A673 (cell line): ENCODE measurements around the gene COIL. TPM values are rescaled to one million over a fixed set of nuclear protein-coding genes. Genes with fewer than 3 reads are reported as not detected.

ENCODE experiments used
- BruUV-seq: library from RNA; stranded (reverse); fragments of 400-500 nt; replicated peaks from 2 replicates; lab custom pipeline; 2021; lab: Mats Ljungman, UMichigan
- CTCF ChIA-PET: fragments of 300-600 bp; sonication (Branson Sonifier 250); formaldehyde crosslinking; loops from one replicate; lab custom pipeline; 2022; ENCODE audit warnings: antibody characterized with exemption; lab: Charles Lee
- POLR2A ChIA-PET: fragments of 300-600 bp; sonication (Branson Sonifier 250); formaldehyde crosslinking; loops from one replicate; lab custom pipeline; 2022; ENCODE audit warnings: antibody characterized with exemption; ENCODE audit not compliant: low non-redundant PET; lab: Charles Lee
- DNase-seq: peaks from one replicate; pipeline ENCODE4 v3.0.0-alpha.2; 2015; ENCODE audit warnings: low spot score
- H3K27ac ChIP-seq: fragments of 200-600 bp; sonication (generic); 2 replicates; pipeline ENCODE4 v1.5.1; 2016; ENCODE audit warnings: mixed run types, low read depth, mild to moderate bottlenecking, mixed read lengths, antibody characterized with exemption, low read length; ENCODE audit not compliant: poor library complexity, severe bottlenecking
- H3K27me3 ChIP-seq: fragments of 200-600 bp; sonication (generic); replicated peaks from 2 replicates; pipeline ENCODE4 v1.6.1; 2017; ENCODE audit warnings: mixed run types, low read depth, mild to moderate bottlenecking, mixed read lengths, antibody characterized with exemption, low read length; ENCODE audit not compliant: insufficient read depth, poor library complexity
- H3K36me3 ChIP-seq: fragments of 200-600 bp; sonication (generic); 2 replicates; pipeline ENCODE4 v1.6.1; 2016; ENCODE audit warnings: mixed run types, mild to moderate bottlenecking, mixed read lengths, antibody characterized with exemption, low read length; ENCODE audit not compliant: insufficient read depth, poor library complexity, severe bottlenecking
- H3K4me1 ChIP-seq: fragments of 200-600 bp; sonication (generic); 2 replicates; pipeline ENCODE4 v1.6.1; 2017; ENCODE audit warnings: mixed run types, mild to moderate bottlenecking, mixed read lengths, antibody characterized with exemption, low read length; ENCODE audit not compliant: insufficient read depth, poor library complexity, severe bottlenecking
- H3K4me3 ChIP-seq: fragments of 200-600 bp; sonication (generic); 2 replicates; pipeline ENCODE4 v1.5.1; 2016; ENCODE audit warnings: low read depth, mixed run types, mild to moderate bottlenecking, mixed read lengths, low read length; ENCODE audit not compliant: poor library complexity, severe bottlenecking
- H3K9me3 ChIP-seq: fragments of 200-600 bp; sonication (generic); 2 replicates; pipeline ENCODE4 v1.6.1; 2016; ENCODE audit warnings: mixed run types, low read depth, mild to moderate bottlenecking, mixed read lengths, antibody characterized with exemption, low read length; ENCODE audit not compliant: poor library complexity, severe bottlenecking
- EZH2 ChIP-seq: fragments of 200-600 bp; sonication (generic); IDR thresholded peaks from 2 replicates; pipeline ENCODE4 v1.6.1; 2017; ENCODE audit warnings: borderline replicate concordance, low read depth, mild to moderate bottlenecking, mixed read lengths, antibody characterized with exemption, low read length; ENCODE audit not compliant: poor library complexity, severe bottlenecking
- intact Hi-C: fragments of 100-400 bp; cut with micrococcal nuclease; formaldehyde crosslinking; loops from one replicate; pipeline ENCODE4 v1.10.0; 2022; ENCODE audit not compliant: unreplicated experiment
- total RNA-seq: library from RNA; stranded (reverse); gene quantifications from 2 replicates; pipeline ENCODE4 v1.2.3, GENCODE V29; 2021
- TF ChIP-seq, protein P1 (sequence below): fragments of 300-800, 200-600 bp; sonication (generic); conservative IDR thresholded peaks from 2 replicates; pipeline ENCODE4 v1.5.1; 2017; ENCODE audit warnings: low read depth, mild to moderate bottlenecking, antibody characterized with exemption, low read length, moderate library complexity, mixed read lengths

Gene COIL
- total RNA-seq, 1 experiment from 2014 or later, result 23.2 TPM

DNA sequence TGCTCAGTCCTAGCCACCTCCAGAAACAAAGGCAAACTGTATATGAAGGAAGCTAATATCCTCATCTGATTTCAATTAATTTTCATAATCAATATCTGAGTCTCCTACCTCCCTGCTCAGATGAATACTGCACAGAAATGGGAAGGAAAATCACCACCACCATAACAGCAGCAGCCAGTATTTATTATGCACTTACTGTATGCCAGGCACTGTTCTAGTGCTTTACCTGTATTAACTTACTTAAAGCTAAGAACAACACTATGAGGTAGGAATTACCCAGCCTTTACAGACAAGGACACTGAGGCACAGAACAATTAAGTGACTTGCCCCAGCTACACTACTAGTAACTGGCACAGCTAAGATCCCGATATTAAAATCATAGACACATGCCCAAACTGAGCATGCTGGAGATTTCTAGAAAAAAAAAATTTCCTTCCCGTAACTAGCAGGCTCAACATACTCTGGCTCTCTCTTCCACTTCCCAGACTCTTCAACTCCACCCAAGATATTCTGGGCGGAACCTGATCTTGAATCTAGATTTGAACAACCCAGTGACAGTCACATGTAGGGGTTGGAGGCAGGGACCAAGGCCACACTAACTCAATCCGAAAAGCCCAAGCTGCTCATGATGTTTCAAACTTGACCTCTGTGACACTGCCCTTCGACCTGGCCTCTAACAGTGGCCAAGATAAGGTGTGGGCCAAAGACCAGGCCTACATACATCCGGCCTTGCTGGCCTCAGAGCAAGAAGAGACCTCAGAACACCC, 50.9 kb downstream of the COIL start:
- Histone ChIP-seq H3K9me3 (no peaks in the 10 kb centered on the region), H3K27me3 (no peaks in the 10 kb centered on the region), H3K36me3 (peaks cover 26% of the 10 kb centered on the region), H3K4me1 (peaks cover 4% of the 10 kb centered on the region), H3K4me3 (no peak overlapping the region), H3K27ac (no peak overlapping the region)
- CTCF ChIA-PET, result no interaction called here
- intact Hi-C loops, result no loop called here
- DNase-seq, result no peak
- no TSS peak for BruUV-seq
- POLR2A ChIA-PET, result no interaction called here
- TF ChIP-seq EZH2, result no peak
- TF ChIP-seq, protein P1, sequence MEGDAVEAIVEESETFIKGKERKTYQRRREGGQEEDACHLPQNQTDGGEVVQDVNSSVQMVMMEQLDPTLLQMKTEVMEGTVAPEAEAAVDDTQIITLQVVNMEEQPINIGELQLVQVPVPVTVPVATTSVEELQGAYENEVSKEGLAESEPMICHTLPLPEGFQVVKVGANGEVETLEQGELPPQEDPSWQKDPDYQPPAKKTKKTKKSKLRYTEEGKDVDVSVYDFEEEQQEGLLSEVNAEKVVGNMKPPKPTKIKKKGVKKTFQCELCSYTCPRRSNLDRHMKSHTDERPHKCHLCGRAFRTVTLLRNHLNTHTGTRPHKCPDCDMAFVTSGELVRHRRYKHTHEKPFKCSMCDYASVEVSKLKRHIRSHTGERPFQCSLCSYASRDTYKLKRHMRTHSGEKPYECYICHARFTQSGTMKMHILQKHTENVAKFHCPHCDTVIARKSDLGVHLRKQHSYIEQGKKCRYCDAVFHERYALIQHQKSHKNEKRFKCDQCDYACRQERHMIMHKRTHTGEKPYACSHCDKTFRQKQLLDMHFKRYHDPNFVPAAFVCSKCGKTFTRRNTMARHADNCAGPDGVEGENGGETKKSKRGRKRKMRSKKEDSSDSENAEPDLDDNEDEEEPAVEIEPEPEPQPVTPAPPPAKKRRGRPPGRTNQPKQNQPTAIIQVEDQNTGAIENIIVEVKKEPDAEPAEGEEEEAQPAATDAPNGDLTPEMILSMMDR, result no peak

- no peak for TF ChIP-seq EZH2
- TF ChIP-seq, protein P1, result no peak
- BruUV-seq, result no TSS peak
- no peaks in the 10 kb centered on the region for H3K9me3 ChIP-seq
- H3K4me1 ChIP-seq, result peaks cover 4% of the 10 kb centered on the region
- H3K36me3 ChIP-seq, result peaks cover 43% of the 10 kb centered on the region
- H3K27ac ChIP-seq, result no peak overlapping the region
- H3K4me3 ChIP-seq, result no peak overlapping the region
- ChIA-PET CTCF (no interaction called here), POLR2A (no interaction called here)
- DNase-seq, result no peak
- intact Hi-C loops, result no loop called here
- no peaks in the 10 kb centered on the region for H3K27me3 ChIP-seq
These were observed 52.8 kb downstream of the COIL start for GRCh38 chr17:56908001-56908542.

- Histone ChIP-seq H3K4me1 (no peaks in the 10 kb centered on the region), H3K4me3 (no peak overlapping the region), H3K27me3 (no peaks in the 10 kb centered on the region), H3K27ac (no peak overlapping the region), H3K9me3 (no peaks in the 10 kb centered on the region), H3K36me3 (peaks cover 60% of the 10 kb centered on the region)
- BruUV-seq, result no TSS peak
- DNase-seq, result no peak
- TF ChIP-seq, protein P1, result no peak
- TF ChIP-seq EZH2, result no peak
- intact Hi-C loops, result no loop called here
- POLR2A ChIA-PET, result no interaction called here
- CTCF ChIA-PET, result no interaction called here
These were observed 57.3 kb downstream of the COIL start for GRCh38 chr17:56903560-56903959.
